ENCODE data around the gene DTNBP1.

DTNBP1 gene

DNA sequence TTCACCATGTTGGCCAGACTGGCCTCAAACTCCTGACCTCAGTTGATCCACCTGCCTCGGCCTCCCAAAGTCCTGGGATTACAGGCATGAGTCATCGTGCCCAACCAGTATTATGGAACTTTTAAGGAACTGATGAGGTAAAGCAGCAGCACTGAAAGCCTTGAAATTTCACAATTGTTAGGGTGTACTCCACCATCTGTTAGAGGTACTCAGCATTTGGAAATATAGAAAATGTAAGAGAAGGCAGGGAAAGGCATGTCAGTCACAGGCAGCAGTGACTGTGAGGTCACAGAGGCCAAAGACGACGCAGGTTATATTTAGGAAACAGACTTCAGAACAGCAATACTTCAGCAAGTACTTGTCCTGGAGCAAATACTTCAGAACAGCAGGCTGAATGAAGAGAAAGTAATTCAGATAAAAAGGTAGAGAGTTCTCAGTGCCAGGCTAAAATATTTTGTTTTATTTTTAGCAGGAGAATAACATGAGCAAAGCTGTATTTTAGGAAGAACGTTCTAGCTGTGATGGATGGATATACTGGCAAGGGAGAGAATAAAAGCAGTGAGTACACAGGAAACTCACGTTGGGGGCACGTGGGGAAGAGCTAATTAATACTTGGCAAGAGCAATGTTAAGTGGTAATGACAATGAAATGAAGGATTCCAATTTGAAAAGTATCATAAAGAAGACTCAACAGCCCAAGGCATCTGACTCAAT, 67.2 kb downstream of the DTNBP1 start:
- DNase-seq (ENCODE audit: low read depth in 2 of 2), result peak; percentile 32 to 38
- TF ChIP-seq, protein P1, sequence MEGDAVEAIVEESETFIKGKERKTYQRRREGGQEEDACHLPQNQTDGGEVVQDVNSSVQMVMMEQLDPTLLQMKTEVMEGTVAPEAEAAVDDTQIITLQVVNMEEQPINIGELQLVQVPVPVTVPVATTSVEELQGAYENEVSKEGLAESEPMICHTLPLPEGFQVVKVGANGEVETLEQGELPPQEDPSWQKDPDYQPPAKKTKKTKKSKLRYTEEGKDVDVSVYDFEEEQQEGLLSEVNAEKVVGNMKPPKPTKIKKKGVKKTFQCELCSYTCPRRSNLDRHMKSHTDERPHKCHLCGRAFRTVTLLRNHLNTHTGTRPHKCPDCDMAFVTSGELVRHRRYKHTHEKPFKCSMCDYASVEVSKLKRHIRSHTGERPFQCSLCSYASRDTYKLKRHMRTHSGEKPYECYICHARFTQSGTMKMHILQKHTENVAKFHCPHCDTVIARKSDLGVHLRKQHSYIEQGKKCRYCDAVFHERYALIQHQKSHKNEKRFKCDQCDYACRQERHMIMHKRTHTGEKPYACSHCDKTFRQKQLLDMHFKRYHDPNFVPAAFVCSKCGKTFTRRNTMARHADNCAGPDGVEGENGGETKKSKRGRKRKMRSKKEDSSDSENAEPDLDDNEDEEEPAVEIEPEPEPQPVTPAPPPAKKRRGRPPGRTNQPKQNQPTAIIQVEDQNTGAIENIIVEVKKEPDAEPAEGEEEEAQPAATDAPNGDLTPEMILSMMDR (IDR thresholded peaks at IDR 0.05; ENCODE audit: low read depth, low read length), result no peak
- no peak overlapping the region for H3K4me3 ChIP-seq (replicated peaks in 1 of 2; ENCODE audit: low read depth in 2 of 2, low read length in 2 of 2)

DNA sequence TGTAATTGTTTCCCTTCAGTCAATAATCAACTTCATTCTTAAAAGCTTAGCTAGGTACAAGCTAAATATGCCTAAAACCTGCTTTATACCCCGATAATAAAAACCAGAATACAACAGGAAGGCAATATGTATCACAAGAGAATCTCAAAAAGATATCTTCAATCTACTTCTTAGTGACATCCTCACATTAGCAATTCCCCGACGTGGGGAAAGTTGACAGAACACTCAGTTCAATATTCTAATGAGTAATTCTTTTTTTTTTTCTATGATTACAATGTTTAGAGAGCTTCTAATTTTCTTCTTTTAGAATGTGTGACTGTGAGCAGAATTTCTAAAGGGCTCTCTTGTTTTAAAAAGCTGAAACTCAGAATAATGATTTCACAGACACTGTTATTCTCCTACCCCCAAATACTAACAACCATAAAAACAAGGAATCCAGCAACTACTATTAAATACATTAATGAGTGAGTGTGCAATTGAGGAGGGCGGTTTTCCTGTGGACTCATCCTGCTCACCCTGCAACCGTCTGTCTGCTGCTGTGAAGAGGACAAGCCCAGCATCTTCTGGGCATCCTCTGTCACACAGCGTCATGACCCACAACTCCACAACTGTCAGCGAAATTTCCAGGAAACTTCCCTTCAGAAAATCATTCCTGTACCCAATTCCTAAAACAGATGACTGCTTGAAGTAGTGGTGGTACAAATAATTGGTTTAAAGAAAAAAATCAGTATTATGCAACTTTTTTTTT, 68.1 kb downstream of the DTNBP1 start:
- no peak for DNase-seq (ENCODE audit: low read depth in 2 of 2)
- H3K4me3 ChIP-seq (replicated peaks in 1 of 2; ENCODE audit: low read depth in 2 of 2, low read length in 2 of 2), result no peak overlapping the region
- TF ChIP-seq, protein P1 (IDR thresholded peaks at IDR 0.05; ENCODE audit: low read depth, low read length), result no peak

DNA sequence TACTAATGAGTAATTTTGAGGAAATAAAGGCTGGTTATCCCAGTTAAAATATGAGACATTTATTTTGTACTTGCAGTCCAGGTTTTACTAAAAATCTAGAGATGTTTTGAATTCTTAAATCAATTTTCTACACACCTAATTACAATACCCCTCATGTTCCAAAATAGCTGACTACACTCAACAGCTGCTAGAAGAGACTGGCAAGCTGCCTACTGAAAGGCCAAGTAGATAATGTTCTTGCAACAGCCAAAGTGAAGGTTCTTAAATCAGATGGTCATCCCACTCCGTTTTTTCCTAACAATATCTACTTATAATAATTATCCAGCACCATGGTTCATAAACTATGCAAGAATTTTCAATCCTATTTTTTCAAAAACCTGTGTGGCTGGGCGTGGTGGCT, 69.0 kb downstream of the DTNBP1 start:
- DNase-seq (ENCODE audit: low read depth in 2 of 2), result peak; percentile 9 to 77
- TF ChIP-seq, protein P1 (IDR thresholded peaks at IDR 0.05; ENCODE audit: low read depth, low read length), result no peak
- no peak overlapping the region for H3K4me3 ChIP-seq (replicated peaks in 1 of 2; ENCODE audit: low read depth in 2 of 2, low read length in 2 of 2)

DNA sequence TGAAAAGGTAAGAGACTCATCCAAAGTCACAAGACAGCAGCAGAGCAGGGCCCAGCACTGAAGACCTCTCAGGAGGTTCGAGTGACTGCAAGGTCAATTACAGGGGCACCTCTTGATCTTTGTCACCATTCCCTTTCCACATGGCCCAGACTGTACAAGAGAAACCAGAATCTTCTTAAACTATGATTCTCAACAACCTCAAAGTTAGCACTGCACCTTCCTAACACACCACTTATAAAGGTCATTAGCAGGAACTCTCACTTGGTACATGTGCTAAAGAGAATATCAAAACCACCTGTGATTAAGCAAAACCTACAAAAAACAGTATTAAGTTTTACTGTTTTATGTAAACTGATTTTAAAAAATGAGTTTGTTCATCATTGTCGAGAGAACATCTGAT, 70.2 kb downstream of the DTNBP1 start:
- no peak for DNase-seq (ENCODE audit: low read depth in 2 of 2)
- TF ChIP-seq, protein P1 (IDR thresholded peaks at IDR 0.05; ENCODE audit: low read depth, low read length), result no peak
- H3K4me3 ChIP-seq (replicated peaks in 1 of 2; ENCODE audit: low read depth in 2 of 2, low read length in 2 of 2), result no peak overlapping the region

DNA sequence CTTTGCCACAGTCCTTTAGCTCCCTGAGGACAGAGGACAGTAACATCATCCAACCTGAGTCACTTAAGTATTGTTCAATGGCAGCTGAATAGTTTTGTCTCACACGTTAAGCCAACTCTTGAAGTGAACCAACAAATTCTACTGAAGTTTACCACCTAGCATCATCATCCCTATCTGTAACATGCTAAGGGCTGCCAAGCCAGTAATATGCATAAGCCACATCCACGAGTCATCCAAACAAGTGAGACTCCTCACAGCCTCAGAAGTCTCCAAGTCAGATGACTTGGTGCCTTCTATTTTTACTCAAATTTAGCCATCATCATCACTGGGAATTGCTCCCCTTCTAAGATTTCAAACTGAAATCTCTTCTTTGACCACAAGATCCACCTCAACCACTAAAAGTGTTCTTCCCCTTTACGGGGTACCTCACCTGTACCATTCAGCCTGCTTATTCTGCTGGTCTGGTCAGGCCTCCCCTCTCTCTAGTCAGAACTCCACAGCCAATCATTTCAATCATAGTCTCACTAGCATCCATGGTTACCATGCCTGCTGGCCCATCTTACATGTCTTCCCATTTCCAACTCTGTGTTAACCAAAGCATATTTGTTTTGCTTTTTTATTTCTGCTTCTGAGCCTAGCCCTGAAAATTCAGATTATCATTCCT, 73.7 kb downstream of the DTNBP1 start:
- no peak overlapping the region for H3K4me3 ChIP-seq (replicated peaks in 1 of 2; ENCODE audit: low read depth in 2 of 2, low read length in 2 of 2)
- DNase-seq (ENCODE audit: low read depth in 2 of 2), result peak; percentile 37 to 61
- TF ChIP-seq, protein P1 (IDR thresholded peaks at IDR 0.05; ENCODE audit: low read depth, low read length), result no peak

DNA sequence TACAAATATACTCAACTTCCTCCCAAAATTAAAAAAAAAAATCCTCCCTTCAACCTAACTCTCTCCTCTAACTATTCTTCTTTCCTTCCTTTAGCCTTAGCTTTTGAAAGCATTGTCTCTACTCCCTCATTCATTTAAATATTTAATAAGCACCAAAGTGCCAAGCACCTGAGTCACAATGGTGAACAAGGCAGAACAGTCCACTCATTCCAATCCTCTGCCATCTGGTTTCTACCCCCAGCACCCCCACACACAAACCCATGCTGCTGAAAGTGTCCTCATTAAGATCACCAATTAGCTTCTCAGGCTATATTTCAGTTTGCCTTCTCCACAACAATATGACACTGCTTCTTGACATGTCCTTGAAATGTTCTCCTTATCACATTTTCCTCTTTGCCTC, 76.3 kb downstream of the DTNBP1 start:
- TF ChIP-seq, protein P1 (IDR thresholded peaks at IDR 0.05; ENCODE audit: low read depth, low read length), result no peak
- DNase-seq (ENCODE audit: low read depth in 2 of 2), result peak in 1 of 2 donors; percentile 11
- no peak overlapping the region for H3K4me3 ChIP-seq (replicated peaks in 1 of 2; ENCODE audit: low read depth in 2 of 2, low read length in 2 of 2)
